SKM-1 (cell line): Measurements from ENCODE around the gene TRIM67.

ENCODE experiments used
- DNase-seq: peaks from one replicate; lab custom pipeline; 2025; ENCODE audit not compliant: unreplicated experiment; lab: John Stamatoyannopoulos, UW

The TRIM67 gene

DNA sequence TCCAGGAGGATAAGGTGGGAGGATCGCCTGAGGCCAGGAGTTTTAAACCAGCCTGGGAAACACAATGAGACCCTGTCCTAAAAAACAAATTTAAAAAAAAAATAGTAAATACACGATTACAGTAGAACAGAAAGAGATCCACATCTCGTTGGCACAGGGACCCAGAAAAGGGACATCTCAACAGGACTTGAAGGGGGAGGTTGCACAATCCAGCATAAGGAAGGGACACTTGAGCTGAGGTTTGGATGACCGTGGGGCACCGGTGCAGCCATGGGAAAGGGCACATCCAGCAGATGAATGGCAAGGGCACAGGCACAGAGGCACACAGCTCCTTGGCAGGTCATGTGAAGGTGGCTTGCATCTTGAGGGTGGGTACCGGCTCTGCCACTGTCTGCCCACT lies 20.5 kb downstream of the TRIM67 start:
- DNase-seq, result no peak

- DNase-seq, result no peak
Measured at GRCh38 chr1:231183639-231184590, 22.1 kb downstream of the TRIM67 start.

DNA sequence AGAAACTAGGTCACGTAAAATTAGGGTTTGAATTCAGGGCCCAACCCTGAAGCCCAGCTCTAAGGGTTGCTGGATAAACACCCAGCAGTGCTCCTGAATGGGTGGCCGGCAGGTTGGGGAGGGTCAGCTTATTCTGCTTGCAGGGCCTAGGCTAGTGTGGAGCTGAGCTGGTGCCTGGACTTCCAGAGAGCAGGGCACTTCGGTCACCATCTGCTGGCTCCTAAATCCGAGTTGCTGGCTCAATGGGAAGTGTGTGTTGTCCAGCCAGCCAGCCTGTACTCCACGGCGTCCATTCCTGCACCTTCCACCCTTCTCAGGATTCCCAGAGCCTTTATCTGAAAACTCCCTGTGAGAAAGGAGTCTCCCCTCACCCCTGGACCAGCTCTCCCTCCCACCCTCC lies 23.0 kb downstream of the TRIM67 start:
- no peak for DNase-seq

- no peak for DNase-seq
Measured at GRCh38 chr1:231185391-231185790, 23.5 kb downstream of the TRIM67 start.

- no peak for DNase-seq
Measured at GRCh38 chr1:231186356-231187115, 24.7 kb downstream of the TRIM67 start.

DNA sequence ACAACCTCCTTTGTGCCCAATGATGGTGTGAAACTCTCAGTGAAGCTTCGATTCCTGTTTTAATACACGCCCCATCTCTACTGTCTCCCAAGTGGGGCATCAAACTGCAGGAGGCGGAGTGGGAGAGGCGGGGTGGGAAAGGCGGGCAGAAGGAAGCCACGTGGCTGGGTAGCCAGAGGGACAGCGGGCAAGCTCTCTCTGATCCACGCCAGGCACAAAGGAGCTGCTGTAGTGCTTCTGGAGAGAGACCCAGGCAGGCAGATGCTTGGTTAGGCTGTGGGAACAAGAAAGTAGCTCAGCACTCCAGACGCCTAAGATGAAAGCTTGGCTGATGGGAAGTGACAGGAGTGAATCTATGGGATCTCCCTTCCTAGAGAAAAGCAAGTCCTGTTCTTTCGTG lies 25.7 kb downstream of the TRIM67 start:
- DNase-seq, result no peak

GRCh38 chr1:231188072-231188471 lies 26.2 kb downstream of the TRIM67 start:
- DNase-seq, result no peak

DNA sequence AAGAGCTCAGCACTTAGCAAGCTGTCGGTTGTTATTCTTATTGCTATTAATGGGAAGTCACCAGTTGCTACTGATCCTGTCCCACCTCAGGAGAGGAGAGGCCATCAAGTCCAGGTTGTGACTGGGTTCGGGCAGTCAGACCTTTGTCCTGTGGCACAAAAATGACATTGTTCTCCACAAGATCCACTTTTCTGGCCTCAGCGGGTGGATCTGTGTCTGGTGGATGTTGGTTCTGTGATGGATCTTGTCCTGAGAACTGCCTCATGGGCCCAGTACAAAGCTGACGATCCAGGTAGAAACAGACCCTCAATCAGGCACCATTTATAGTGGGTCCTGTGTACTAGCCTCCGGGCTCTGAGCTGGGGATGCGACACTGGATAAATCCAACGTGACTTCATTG lies 26.9 kb downstream of the TRIM67 start:
- DNase-seq, result no peak

- DNase-seq, result no peak
Measured at GRCh38 chr1:231189683-231190270, 27.9 kb downstream of the TRIM67 start.

GRCh38 chr1:231190456-231190855 lies 28.6 kb downstream of the TRIM67 start:
- no peak for DNase-seq

DNA sequence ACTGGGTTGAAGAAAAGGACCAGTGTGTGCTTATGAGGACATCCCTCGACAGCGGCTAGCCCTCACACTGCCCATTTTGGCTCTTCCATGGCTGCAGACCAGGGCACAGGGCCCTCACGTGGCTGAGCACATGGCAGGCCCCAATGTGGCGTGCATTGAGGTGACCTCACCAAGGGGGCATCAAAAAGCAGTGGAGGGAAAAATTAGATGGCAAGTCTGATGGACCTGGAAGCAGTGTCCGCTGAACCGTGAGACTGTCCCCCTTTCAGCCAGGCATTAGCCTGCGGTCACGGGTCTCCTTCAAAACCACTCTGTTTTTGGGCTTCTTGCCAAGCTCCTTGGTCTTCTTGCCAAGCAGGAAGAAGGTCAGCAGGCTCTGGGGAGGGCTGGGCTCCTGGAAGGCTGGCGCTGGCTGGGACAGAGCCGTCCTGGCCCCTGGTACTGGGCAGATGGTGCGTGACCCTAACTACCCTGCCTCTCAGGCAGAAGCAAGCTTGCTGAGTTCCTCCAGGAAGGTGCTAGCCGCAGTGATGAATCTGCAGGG lies 30.8 kb downstream of the TRIM67 start:
- DNase-seq, result no peak

DNA sequence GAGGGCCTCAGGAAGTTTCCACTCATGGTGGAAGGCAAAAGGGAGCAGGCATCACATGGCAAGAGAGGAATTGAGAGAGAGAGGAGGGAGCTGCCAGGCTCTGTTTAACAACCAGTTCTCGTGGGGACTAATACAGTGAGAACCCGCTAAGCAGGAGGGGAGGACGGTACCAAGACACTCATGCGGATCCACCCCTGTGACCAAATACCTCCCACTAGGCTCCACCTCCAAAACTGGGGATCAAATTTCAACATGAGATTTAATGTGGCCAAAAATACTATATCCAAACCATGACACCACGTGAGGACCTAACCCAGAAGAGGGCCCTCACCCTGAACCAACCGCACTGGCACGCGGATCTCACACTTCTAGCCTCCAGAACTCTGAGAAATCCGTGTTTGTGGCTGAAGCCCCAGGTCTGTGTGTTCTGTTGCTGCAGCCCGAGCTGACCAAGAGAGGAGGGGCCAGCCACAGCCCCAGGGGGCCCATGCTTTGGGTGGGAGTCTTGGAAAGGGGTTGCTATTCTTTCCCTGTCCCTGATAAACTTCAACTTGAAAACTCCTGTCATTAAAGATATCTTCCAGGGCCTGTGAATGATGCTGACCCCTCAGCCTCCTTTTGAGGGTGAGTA lies 32.0 kb downstream of the TRIM67 start:
- no peak for DNase-seq

GRCh38 chr1:231194476-231194842 lies 32.6 kb downstream of the TRIM67 start:
- DNase-seq, result no peak

DNA sequence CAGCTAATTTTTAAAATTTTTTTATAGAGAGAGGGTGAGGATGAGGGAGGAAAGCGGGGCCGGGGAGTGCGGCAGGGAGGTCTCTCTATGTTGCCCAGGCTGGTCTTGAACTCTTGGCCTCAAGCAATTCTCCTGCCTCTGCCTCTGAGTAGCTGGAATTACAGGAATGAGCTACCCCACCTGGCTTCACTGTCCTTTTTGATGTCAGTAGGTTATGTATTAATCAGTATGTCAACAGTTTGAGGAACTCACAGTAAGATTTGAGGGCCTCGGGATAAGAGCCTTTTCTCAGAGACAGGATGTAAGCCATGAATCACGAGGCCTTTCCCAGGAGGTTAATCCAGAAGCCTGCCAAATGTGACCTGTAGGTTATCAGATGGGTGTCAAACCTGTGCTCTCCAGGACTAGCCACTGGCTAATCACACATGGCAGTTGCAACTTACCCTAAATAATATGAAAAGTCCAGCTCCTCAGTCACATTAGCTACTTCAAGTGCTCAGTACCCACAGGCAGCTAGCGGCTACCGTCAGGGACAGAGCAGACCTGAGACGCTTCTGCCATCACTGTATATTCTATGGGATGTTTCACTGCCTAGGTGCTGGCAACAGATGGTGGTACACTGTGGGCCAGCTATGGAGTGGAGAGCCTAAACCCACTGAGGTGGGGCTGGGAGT lies 33.1 kb downstream of the TRIM67 start:
- DNase-seq, result no peak

- no peak for DNase-seq
Measured at GRCh38 chr1:231196307-231196706, 34.4 kb downstream of the TRIM67 start.

GRCh38 chr1:231196728-231197127 lies 34.9 kb downstream of the TRIM67 start:
- DNase-seq, result no peak

DNA sequence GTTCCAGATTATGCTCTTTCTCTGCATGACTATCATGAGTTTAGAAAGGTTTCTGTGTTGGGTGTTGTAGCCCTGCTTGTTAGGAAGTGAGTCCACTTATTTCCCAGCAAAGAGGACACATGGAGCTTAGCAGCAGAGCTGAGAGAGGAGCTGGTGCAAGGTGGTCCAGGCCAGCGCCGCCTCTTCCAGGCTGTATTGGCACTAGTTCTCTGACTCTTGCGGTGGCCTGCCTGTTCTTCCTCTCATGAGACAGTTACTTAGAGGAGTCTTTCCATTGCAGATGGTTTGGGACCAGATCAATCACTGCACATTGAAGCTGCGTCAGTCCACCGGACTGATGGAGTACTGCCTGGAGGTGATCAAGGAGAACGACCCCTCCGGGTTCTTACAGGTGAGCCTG lies 38.0 kb downstream of the TRIM67 start:
- no peak for DNase-seq

DNA sequence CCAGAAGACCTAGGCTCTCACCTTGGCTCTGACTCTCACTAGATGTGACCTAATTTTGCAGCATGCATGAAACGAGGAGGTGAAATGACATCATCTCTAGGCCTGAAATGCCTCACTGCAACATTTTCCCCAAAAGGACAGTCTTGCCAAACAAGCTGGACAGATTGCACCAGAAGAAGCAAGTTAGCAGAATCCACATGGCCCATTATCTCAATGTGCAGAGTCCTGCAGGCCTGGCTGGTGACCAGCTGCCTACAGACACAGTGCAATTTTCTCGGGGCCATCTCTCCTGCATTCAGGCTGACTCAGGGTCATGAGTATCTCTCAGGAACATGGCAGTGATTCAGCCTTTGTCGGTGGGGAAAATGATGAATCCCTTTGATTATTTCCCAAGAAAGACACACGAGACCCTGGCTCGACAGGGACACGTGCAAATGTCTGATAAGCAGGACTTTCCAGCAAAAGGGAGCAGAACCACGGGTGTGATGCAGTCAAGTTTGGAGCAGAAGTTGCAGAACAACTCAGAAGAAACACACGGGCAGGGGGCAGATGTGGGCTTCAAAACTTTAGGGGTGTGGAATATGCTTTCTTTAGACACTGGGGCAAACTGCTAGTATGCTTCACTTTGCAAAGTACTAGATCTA lies 38.7 kb downstream of the TRIM67 start:
- peak; percentile 83 for DNase-seq

DNA sequence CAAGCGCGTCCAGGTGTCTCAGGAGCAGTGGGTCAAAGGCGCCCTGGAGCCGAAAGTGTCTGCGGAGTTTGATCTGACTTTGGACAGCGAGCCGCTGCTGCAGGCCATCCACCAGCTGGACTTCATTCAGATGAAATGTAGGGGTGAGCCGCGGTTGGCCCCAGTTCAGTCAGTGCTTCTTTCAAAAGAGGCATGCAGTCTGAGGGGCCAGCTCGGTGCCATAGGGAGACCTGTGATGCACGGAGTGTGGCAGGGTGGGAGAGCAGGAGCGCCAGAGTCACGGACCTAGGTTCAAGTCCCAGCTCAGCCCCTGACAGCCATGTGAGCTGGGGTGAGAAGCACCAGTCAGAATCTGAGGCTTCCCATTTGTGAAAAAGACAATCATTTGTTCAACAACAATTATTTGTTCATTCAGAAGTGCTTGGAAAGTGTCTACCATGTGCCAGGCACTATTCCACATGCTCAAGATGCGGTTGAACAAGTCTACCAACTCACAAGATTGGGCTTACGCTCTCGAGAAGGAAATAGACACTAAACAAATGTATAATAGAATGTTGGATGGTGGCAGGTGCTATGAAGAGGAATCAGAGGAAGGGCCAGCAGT lies 39.6 kb downstream of the TRIM67 start:
- no peak for DNase-seq
